GM04504 (cell line): Measurements from ENCODE around the gene GPX8.
A peak's percentile ranks its signal among the peaks of the same experiment; 100 is the strongest.

Experiments
- DNase-seq: peaks from one replicate; pipeline ENCODE4 v3.0.0-alpha.2; 2012; ENCODE audit warnings: low read depth

Gene GPX8

GRCh38 chr5:55172051-55172899 lies 12.3 kb downstream of the GPX8 start:
- peak; percentile 56 for DNase-seq

GRCh38 chr5:55172937-55173686 lies 13.1 kb downstream of the GPX8 start, which contains the start of gene CDC20B:
Gene CDC20B, minus strand, starts transcription at chr5:55173177. Its CDS starts 177 bp downstream, at chr5:55173000.
- peak; percentile 36 for DNase-seq

GRCh38 chr5:55173687-55174230 lies 13.8 kb downstream of the GPX8 start:
- no peak for DNase-seq

- no peak for DNase-seq
Measured at GRCh38 chr5:55175781-55176175, 15.8 kb downstream of the GPX8 start.

- no peak for DNase-seq
Measured at GRCh38 chr5:55176176-55176818, 16.3 kb downstream of the GPX8 start.

GRCh38 chr5:55177078-55177477 lies 17.1 kb downstream of the GPX8 start:
- no peak for DNase-seq

- no peak for DNase-seq
Measured at GRCh38 chr5:55180016-55180415, 20.0 kb downstream of the GPX8 start.

GRCh38 chr5:55187370-55187769 lies 27.4 kb downstream of the GPX8 start:
- DNase-seq: no peak

- no peak for DNase-seq
Measured at GRCh38 chr5:55188656-55189540, 28.9 kb downstream of the GPX8 start.

- DNase-seq: no peak
Measured at GRCh38 chr5:55191165-55191564, 31.2 kb downstream of the GPX8 start.

- no peak for DNase-seq
Measured at GRCh38 chr5:55205001-55205400, 45.0 kb downstream of the GPX8 start.

- no peak for DNase-seq
Measured at GRCh38 chr5:55211184-55211874, 51.4 kb downstream of the GPX8 start.
